NB4 (cell line): ENCODE measurements around the gene CHAF1B.

Experiments
- DNase-seq: peaks from one replicate; pipeline ENCODE4 v3.0.0; 2010; ENCODE audit warnings: low read depth
- H3K4me3 ChIP-seq: one replicate; pipeline ENCODE4 v1.5.1; 2011; ENCODE audit warnings: mild to moderate bottlenecking, low read depth, low read length, moderate library complexity
- MYC ChIP-seq: IDR thresholded peaks from 2 replicates; pipeline ENCODE4 v1.6.1; 2011; ENCODE audit warnings: low read depth, low read length
- POLR2A ChIP-seq: IDR thresholded peaks from 2 replicates; pipeline ENCODE4 v1.6.1; 2011; ENCODE audit warnings: mild to moderate bottlenecking; ENCODE audit not compliant: insufficient read length; ENCODE audit errors: extremely low read depth
- TF ChIP-seq, protein P1 (sequence below): IDR thresholded peaks from one replicate; pipeline ENCODE4 v1.5.1; 2012; ENCODE audit warnings: low read depth, low read length
- TF ChIP-seq, protein P2 (sequence below): IDR thresholded peaks from 2 replicates; pipeline ENCODE4 v1.6.1; 2011; ENCODE audit warnings: low read depth, low read length

CHAF1B gene

DNA sequence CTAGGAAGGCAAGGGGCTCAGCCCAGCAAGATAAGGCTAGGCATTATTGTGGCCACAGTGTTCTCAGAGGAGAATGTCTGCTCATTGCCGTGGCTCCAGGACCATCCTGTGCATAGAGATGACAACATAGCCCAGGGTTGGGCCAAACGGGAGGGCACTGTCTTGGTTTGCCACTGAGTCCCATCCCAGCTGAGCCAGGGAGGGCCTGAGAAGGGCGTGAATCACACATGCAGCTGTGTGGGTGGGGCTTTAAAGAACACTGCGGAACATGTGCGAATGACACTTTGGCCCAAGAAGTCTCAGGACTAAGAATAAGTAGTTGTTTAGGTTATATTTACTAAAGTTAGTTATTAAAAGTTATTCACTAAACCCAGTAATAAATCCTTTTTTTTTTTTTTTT is 18.5 kb downstream of the CHAF1B start:
- TF ChIP-seq POLR2A (no peak), MYC (no peak)
- TF ChIP-seq, protein P1, sequence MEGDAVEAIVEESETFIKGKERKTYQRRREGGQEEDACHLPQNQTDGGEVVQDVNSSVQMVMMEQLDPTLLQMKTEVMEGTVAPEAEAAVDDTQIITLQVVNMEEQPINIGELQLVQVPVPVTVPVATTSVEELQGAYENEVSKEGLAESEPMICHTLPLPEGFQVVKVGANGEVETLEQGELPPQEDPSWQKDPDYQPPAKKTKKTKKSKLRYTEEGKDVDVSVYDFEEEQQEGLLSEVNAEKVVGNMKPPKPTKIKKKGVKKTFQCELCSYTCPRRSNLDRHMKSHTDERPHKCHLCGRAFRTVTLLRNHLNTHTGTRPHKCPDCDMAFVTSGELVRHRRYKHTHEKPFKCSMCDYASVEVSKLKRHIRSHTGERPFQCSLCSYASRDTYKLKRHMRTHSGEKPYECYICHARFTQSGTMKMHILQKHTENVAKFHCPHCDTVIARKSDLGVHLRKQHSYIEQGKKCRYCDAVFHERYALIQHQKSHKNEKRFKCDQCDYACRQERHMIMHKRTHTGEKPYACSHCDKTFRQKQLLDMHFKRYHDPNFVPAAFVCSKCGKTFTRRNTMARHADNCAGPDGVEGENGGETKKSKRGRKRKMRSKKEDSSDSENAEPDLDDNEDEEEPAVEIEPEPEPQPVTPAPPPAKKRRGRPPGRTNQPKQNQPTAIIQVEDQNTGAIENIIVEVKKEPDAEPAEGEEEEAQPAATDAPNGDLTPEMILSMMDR, result no peak
- TF ChIP-seq, protein P2, sequence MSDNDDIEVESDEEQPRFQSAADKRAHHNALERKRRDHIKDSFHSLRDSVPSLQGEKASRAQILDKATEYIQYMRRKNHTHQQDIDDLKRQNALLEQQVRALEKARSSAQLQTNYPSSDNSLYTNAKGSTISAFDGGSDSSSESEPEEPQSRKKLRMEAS, result no peak
- no peak overlapping the region for H3K4me3 ChIP-seq
- no peak for DNase-seq

DNA sequence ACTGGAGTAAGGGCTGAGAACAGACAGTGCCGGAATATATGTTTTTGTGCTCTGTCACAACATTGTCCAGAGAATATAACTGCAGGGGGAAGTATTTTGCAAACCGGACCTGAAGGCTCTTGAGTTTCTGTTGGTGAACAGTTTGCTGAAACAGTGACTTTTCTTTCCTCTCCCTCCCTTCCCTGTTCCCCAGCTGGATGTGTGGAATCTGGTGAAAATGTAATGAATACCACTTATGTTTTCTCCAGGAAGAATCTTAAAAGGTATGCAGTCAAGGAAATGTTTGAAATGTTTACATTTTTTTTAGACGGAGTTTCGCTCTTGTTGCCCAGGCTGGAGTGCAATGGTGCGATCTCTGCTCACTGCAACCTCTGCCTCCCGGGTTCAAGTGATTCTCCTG is 23.4 kb downstream of the CHAF1B start:
- DNase-seq, result no peak
- TF ChIP-seq, protein P2, result no peak
- TF ChIP-seq, protein P1, result no peak
- no peak for TF ChIP-seq POLR2A
- TF ChIP-seq MYC, result no peak
- H3K4me3 ChIP-seq, result no peak overlapping the region

DNA sequence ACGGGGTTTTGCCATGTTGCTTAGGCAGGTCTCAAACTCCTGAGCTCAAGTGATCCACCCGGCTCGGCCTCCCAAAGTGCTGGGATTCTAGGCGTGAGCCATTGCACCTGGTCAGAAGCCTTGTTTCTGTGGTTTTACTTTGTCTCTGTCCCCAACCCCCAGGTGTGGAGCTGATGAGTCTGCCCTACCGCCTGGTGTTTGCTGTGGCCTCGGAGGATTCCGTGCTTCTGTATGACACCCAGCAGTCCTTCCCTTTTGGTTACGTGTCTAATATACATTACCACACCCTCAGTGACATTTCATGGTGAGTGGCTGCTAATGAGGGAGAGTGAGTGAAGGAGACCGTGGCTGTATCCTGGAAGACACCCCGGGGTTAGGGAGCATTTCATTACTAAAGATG is 26.1 kb downstream of the CHAF1B start:
- no peak overlapping the region for H3K4me3 ChIP-seq
- TF ChIP-seq POLR2A (no peak), MYC (no peak)
- TF ChIP-seq, protein P1, result no peak
- TF ChIP-seq, protein P2, result no peak
- no peak for DNase-seq

DNA sequence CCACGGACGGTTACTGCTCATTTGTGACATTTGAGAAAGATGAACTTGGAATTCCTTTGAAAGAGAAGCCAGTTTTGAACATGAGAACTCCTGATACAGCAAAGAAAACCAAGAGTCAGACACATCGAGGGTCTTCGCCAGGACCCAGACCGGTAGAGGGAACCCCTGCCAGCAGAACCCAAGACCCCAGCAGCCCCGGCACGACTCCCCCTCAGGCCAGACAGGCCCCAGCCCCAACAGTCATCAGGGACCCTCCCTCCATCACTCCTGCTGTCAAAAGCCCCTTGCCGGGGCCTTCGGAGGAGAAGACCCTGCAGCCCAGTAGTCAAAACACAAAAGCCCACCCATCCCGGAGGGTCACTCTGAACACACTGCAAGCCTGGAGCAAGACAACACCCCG is 27.7 kb downstream of the CHAF1B start:
- no peak overlapping the region for H3K4me3 ChIP-seq
- TF ChIP-seq, protein P1, result no peak
- TF ChIP-seq MYC (no peak), POLR2A (no peak)
- TF ChIP-seq, protein P2, result no peak
- no peak for DNase-seq

DNA sequence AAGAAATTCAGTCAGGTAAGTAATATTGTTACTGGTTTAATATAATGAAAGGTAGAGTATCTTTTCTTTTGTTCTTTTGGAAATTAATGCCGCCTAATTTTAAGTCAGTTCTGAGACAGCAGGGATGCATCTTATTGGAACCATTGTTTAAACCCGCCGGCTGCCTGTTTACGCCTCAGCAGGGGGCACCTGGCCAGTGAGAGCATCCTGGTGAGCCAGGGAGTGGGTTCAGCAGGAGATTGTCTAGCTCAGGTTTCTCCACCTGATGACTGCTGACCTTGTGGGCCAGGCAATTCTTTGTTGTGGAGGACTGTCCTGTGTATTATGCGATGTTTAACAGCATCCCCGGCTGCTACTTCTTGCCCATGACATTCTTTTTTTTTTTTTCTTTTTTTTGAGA is 30.2 kb downstream of the CHAF1B start:
- no peak overlapping the region for H3K4me3 ChIP-seq
- no peak for DNase-seq
- TF ChIP-seq, protein P2, result no peak
- TF ChIP-seq, protein P1, result no peak
- TF ChIP-seq POLR2A, result no peak
- no peak for TF ChIP-seq MYC

DNA sequence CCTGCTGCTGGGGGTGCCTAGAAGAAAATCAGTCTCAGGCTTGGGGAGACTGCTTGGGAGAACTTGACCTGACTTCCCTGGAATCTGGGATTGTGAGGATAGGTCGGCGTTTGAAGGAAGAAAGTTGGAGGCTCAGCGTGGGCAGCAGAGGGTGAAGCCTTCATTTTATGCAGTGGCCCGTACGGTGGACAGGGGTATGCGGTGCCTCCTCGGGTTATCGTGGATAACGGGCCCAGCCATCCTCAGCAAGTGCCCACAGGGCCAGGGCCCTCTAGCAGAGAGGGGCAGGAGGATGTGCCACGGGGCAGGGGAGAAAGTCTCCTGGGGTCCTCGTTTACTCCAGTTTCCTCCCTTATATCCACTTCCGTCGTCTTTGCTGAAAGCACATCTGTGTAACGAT is 34.0 kb downstream of the CHAF1B start:
- TF ChIP-seq MYC, result no peak
- TF ChIP-seq, protein P1, result no peak
- TF ChIP-seq, protein P2, result no peak
- TF ChIP-seq POLR2A, result no peak
- DNase-seq, result no peak
- no peak overlapping the region for H3K4me3 ChIP-seq
